SKM-1 treated with dmso at 0.1 percent for 144 hours (cell line): ENCODE results near the gene ANP32A.

Experiments used
- DNase-seq: peaks from one replicate; lab custom pipeline; 2025; ENCODE audit not compliant: unreplicated experiment; lab: John Stamatoyannopoulos, UW

ANP32A gene

GRCh38 chr15:68800875-68801274 is 19.8 kb downstream of the ANP32A start:
- no peak for DNase-seq

- DNase-seq = no peak
Observed at GRCh38 chr15:68798346-68799094, 22.2 kb downstream of the ANP32A start.

GRCh38 chr15:68797599-68798345 is 22.9 kb downstream of the ANP32A start:
- DNase-seq = no peak

GRCh38 chr15:68797191-68797590 is 23.5 kb downstream of the ANP32A start:
- DNase-seq = no peak

GRCh38 chr15:68796576-68796975 is 24.1 kb downstream of the ANP32A start:
- no peak for DNase-seq

GRCh38 chr15:68795298-68795848 is 25.3 kb downstream of the ANP32A start:
- DNase-seq = no peak

- no peak for DNase-seq
Observed at GRCh38 chr15:68794863-68795262, 25.8 kb downstream of the ANP32A start.

- DNase-seq = no peak
Observed at GRCh38 chr15:68794307-68794706, 26.4 kb downstream of the ANP32A start.

- no peak for DNase-seq
Observed at GRCh38 chr15:68793776-68794175, 26.9 kb downstream of the ANP32A start.

- DNase-seq = no peak
Observed at GRCh38 chr15:68792901-68793766, 27.6 kb downstream of the ANP32A start.

- peak; percentile 63 for DNase-seq
Observed at GRCh38 chr15:68791431-68792283, 29.0 kb downstream of the ANP32A start.

GRCh38 chr15:68790910-68791309 is 29.8 kb downstream of the ANP32A start:
- DNase-seq = no peak

- DNase-seq = no peak
Observed at GRCh38 chr15:68790242-68790575, 30.5 kb downstream of the ANP32A start.

- no peak for DNase-seq
Observed at GRCh38 chr15:68789534-68790241, 31.0 kb downstream of the ANP32A start.

GRCh38 chr15:68789091-68789490 is 31.6 kb downstream of the ANP32A start:
- no peak for DNase-seq

- no peak for DNase-seq
Observed at GRCh38 chr15:68788264-68788624, 32.5 kb downstream of the ANP32A start.

- DNase-seq = no peak
Observed at GRCh38 chr15:68787609-68788263, 33.0 kb downstream of the ANP32A start.

- no peak for DNase-seq
Observed at GRCh38 chr15:68786753-68787152, 33.9 kb downstream of the ANP32A start.

GRCh38 chr15:68785541-68785940 is 35.2 kb downstream of the ANP32A start:
- DNase-seq = no peak
